Upper lobe of left lung (tissue), 6 donors: ENCODE data around the gene TRMT6. TPM values are rescaled to one million over a fixed set of nuclear protein-coding genes. Genes with fewer than 3 reads are reported as not detected.

ENCODE experiments used
- ATAC-seq, 2 donors: fragments of 200-7000 bp; cut with Tn5 transposase; one replicate each; pipeline ENCODE4 v1.9.1; 2022; ENCODE audit warnings: mild to moderate bottlenecking in 2 of 2, moderate library complexity in 2 of 2; ENCODE audit not compliant: low FRiP score in 2 of 2
- DNase-seq, 2 donors: peaks; one replicate each; pipeline ENCODE4 v3.0.0-alpha.2; 2019 to 2020
- H3K27ac ChIP-seq, 4 donors: fragments of 200-600 bp; sonication (generic); one replicate each; pipeline ENCODE4 v1.5.1; 2016 to 2019
- H3K27me3 ChIP-seq, 4 donors: fragments of 200-600 bp; sonication (generic); one replicate each; pipeline ENCODE4 v1.5.1; 2017 to 2019
- H3K36me3 ChIP-seq, 4 donors: fragments of 200-600 bp; sonication (generic); one replicate each; pipeline ENCODE4 v1.5.1; 2016 to 2019
- H3K4me1 ChIP-seq, 4 donors: fragments of 200-600 bp; sonication (generic); one replicate each; pipeline ENCODE4 v1.5.1; 2018 to 2019
- H3K4me3 ChIP-seq, 4 donors: fragments of 200-600 bp; sonication (generic); one replicate each; pipeline ENCODE4 v1.5.1; 2017 to 2019; ENCODE audit warnings: mild to moderate bottlenecking in 2 of 4, moderate library complexity in 1 of 4
- H3K9me3 ChIP-seq, 4 donors: fragments of 200-600 bp; sonication (generic); one replicate each; pipeline ENCODE4 v1.5.1; 2018 to 2019
- EP300 ChIP-seq, 4 donors: sonication (generic); formaldehyde crosslinking; IDR thresholded peaks; one replicate each; pipeline ENCODE4 v1.5.1; 2017; ENCODE audit warnings: antibody characterized with exemption in 4 of 4, control low read depth in 2 of 4
- POLR2A ChIP-seq, 4 donors: fragments of 450-650 bp; IDR thresholded peaks; one replicate each; pipeline ENCODE4 v1.5.1; 2016 to 2017; ENCODE audit warnings: antibody characterized with exemption in 4 of 4, mild to moderate bottlenecking in 2 of 4
- POLR2AphosphoS5 ChIP-seq, 2 donors: sonication (generic); formaldehyde crosslinking; IDR thresholded peaks; one replicate each; pipeline ENCODE4 v1.5.1; 2017; ENCODE audit warnings: antibody characterized with exemption in 2 of 2
- WGBS, 2 donors: methylation state at CpG; one replicate each; pipeline ENCODE4 v1.1.5; 2017 to 2018; 5-methylcytosine and 5-hydroxymethylcytosine counted together
- total RNA-seq, 6 donors: library from RNA; depleted of rRNA in 4 of 6; stranded (reverse); fragments of >200 nt in 4 of 6; gene quantifications; one replicate each; pipeline versions ENCODE4 v1.1.0 to v1.2.1, GENCODE V29; 2016 to 2021
- TF ChIP-seq, protein P1 (sequence below), 6 experiments: fragments of 450-650 bp in 4 of 6; fragments of 200-600 bp in 2 of 6; sonication (generic) in 2 of 6; IDR thresholded peaks; one replicate each; pipeline ENCODE4 v1.5.1; 2016 to 2019; ENCODE audit warnings: antibody characterized with exemption in 6 of 6
- donor health status: DM: no; HTN: no; CAD: no; lungs with moderate emphysema.
- donor health status: DM: no; HTN: yes; CAD: no; lungs with severe emphysema.

The TRMT6 gene
- total RNA-seq, 6 donors from 2014 or later: 3.9 to 14.3 (median 7.7) TPM

DNA sequence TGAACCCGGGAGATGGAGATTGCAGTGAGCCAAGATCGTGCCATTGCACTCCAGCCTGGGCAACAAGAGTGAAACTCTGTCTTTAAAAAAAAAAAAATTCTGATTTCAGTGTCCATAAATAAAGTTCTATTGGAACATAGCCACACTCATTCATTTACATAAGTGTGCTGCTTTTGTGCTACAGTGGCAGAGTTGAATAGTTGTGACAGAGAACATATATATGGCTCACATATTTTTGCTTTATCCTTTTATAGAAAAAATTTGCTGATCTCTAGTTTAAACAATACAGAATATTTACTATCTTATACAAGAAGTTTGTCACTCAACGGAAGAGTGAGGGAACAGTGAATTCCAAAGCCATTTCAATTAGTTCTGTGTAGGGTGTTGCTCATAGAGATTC, 18.1 kb upstream of the TRMT6 start:
- ATAC-seq (no peak), DNase-seq (no peak)
- Histone ChIP-seq H3K36me3 (peaks cover 0 to 31% (median 10%) of the 10 kb centered on the region in 4 donors), H3K27ac (no peak overlapping the region), H3K27me3 (no peaks in the 10 kb centered on the region), H3K9me3 (no peaks in the 10 kb centered on the region), H3K4me3 (no peak overlapping the region), H3K4me1 (no peaks in the 10 kb centered on the region)
- 94 to 100% methylated on average over 3 of the region's 3 CpGs for WGBS, 2 donors
- TF ChIP-seq, protein P1, sequence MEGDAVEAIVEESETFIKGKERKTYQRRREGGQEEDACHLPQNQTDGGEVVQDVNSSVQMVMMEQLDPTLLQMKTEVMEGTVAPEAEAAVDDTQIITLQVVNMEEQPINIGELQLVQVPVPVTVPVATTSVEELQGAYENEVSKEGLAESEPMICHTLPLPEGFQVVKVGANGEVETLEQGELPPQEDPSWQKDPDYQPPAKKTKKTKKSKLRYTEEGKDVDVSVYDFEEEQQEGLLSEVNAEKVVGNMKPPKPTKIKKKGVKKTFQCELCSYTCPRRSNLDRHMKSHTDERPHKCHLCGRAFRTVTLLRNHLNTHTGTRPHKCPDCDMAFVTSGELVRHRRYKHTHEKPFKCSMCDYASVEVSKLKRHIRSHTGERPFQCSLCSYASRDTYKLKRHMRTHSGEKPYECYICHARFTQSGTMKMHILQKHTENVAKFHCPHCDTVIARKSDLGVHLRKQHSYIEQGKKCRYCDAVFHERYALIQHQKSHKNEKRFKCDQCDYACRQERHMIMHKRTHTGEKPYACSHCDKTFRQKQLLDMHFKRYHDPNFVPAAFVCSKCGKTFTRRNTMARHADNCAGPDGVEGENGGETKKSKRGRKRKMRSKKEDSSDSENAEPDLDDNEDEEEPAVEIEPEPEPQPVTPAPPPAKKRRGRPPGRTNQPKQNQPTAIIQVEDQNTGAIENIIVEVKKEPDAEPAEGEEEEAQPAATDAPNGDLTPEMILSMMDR (IDR thresholded peaks at IDR 0.05): no peak
- TF ChIP-seq EP300 (IDR thresholded peaks at IDR 0.05) (no peak), POLR2AphosphoS5 (IDR thresholded peaks at IDR 0.05) (no peak), POLR2A (IDR thresholded peaks at IDR 0.05) (no peak)

DNA sequence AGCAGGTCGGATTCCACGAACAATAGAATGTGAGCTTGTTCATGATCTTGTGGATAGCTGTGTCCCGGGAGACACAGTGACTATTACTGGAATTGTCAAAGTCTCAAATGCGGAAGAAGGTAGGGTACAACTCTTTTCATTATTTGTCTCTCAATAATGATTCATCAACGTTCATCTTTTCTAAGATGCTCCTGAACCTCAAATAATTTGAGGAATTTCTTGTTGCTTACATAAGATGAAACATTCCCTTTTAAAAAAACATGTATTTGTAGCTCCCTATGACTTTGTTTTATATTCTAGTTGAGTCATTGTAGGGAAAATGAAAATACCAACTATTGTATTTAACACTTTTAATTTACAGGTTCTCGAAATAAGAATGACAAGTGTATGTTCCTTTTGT, 17.1 kb upstream of the TRMT6 start:
- H3K36me3 ChIP-seq: peaks cover 0 to 30% (median 10%) of the 10 kb centered on the region in 4 donors
- ATAC-seq (no peak), DNase-seq (no peak)
- H3K4me1 ChIP-seq: no peaks in the 10 kb centered on the region
- H3K9me3 ChIP-seq: no peaks in the 10 kb centered on the region
- TF ChIP-seq POLR2AphosphoS5 (IDR thresholded peaks at IDR 0.05) (no peak), EP300 (IDR thresholded peaks at IDR 0.05) (no peak)
- 94 to 97% methylated on average over 6 of the region's 6 CpGs for WGBS, 2 donors
- H3K27ac ChIP-seq: no peak overlapping the region
- no peaks in the 10 kb centered on the region for H3K27me3 ChIP-seq
- no peak overlapping the region for H3K4me3 ChIP-seq

DNA sequence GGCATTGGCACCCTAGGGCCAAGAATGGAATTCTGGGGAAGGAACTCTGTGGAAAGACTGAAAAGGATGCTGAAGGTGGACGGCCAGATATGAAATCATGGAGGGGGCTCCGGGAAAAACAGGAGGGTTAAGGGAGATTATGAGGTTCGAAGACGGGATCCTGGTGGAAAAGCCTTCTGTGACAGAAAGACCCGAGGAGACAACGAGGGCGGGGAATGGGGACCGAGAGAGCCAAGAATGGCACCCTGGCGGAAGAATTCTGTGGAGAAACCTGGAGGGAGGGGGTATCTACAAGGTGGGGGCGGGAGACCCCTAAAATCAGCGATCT, 426 bp downstream of the TRMT6 start:
- H3K4me1 ChIP-seq: peaks cover 16 to 34% (median 24%) of the 10 kb centered on the region in 4 donors
- H3K36me3 ChIP-seq: peaks cover 0 to 32% (median 17%) of the 10 kb centered on the region in 4 donors
- peak overlapping the region; percentile 64 to 89 (median 80) for H3K4me3 ChIP-seq
- TF ChIP-seq EP300 (IDR thresholded peaks at IDR 0.05) (no peak), POLR2A (IDR thresholded peaks at IDR 0.05) (no peak), POLR2AphosphoS5 (IDR thresholded peaks at IDR 0.05) (no peak)
- TF ChIP-seq, protein P1 (IDR thresholded peaks at IDR 0.05): no peak
- no peak for DNase-seq
- no peak for ATAC-seq
- H3K9me3 ChIP-seq: no peaks in the 10 kb centered on the region
- H3K27me3 ChIP-seq: no peaks in the 10 kb centered on the region
- WGBS, 2 donors: 1 to 2% methylated on average over 11 of the region's 11 CpGs
- H3K27ac ChIP-seq: peak overlapping the region; percentile 51 to 80 (median 78)

- WGBS, 2 donors: 56 to 79% methylated on average over 6 of the region's 6 CpGs
- Histone ChIP-seq H3K27ac (peak overlapping the region in 1 of 4 donors; percentile 22), H3K9me3 (no peaks in the 10 kb centered on the region), H3K27me3 (no peaks in the 10 kb centered on the region), H3K36me3 (peaks cover 11 to 51% (median 28%) of the 10 kb centered on the region in 4 donors), H3K4me3 (no peak overlapping the region), H3K4me1 (peaks cover 16 to 34% (median 24%) of the 10 kb centered on the region in 4 donors)
- ATAC-seq (peak in 1 of 2 donors; percentile 4), DNase-seq (peak in 1 of 2 donors; percentile 44)
- TF ChIP-seq POLR2A (IDR thresholded peaks at IDR 0.05) (no peak), POLR2AphosphoS5 (IDR thresholded peaks at IDR 0.05) (no peak), EP300 (IDR thresholded peaks at IDR 0.05) (no peak)
- TF ChIP-seq, protein P1 (IDR thresholded peaks at IDR 0.05): no peak
These were observed 3.1 kb downstream of the TRMT6 start for GRCh38 chr20:5947276-5947675.

DNA sequence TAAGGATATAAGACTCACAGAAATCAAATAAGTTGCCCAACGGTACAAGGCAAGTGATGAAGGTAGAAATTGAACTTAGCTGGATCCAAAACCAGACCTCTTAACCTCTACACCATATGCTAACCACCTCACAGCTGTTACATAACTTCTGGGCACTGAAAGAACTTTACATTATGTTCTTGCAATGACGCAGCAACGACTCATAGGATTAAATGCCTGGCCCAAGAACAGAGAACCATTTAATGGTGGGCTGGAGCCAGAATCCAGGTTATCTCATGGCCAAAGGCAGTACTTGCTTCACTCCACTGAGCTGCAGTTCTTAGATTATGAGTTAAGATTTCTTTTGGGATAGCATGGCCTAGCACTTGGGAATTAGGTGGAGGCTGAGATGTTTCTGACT, 4.4 kb downstream of the TRMT6 start:
- no peak for TF ChIP-seq POLR2A (IDR thresholded peaks at IDR 0.05)
- TF ChIP-seq, protein P1 (IDR thresholded peaks at IDR 0.05): no peak
- TF ChIP-seq POLR2AphosphoS5 (IDR thresholded peaks at IDR 0.05): no peak
- no peak for TF ChIP-seq EP300 (IDR thresholded peaks at IDR 0.05)
- no peak for ATAC-seq
- H3K27me3 ChIP-seq: no peaks in the 10 kb centered on the region
- no peak for DNase-seq
- H3K4me3 ChIP-seq: no peak overlapping the region
- H3K9me3 ChIP-seq: no peaks in the 10 kb centered on the region
- peaks cover 12 to 64% (median 42%) of the 10 kb centered on the region in 4 donors for H3K36me3 ChIP-seq
- peaks cover 8 to 26% (median 15%) of the 10 kb centered on the region in 4 donors for H3K4me1 ChIP-seq
- WGBS, 2 donors: 73 to 88% methylated on average over 3 of the region's 3 CpGs
- H3K27ac ChIP-seq: no peak overlapping the region
